Measurements from ENCODE around the gene GRK3. TPM values are rescaled to one million over a fixed set of nuclear protein-coding genes. Genes with fewer than 3 reads are reported as not detected.

The GRK3 gene
- polyA plus RNA-seq, 1 donor = 14.2 TPM

DNA sequence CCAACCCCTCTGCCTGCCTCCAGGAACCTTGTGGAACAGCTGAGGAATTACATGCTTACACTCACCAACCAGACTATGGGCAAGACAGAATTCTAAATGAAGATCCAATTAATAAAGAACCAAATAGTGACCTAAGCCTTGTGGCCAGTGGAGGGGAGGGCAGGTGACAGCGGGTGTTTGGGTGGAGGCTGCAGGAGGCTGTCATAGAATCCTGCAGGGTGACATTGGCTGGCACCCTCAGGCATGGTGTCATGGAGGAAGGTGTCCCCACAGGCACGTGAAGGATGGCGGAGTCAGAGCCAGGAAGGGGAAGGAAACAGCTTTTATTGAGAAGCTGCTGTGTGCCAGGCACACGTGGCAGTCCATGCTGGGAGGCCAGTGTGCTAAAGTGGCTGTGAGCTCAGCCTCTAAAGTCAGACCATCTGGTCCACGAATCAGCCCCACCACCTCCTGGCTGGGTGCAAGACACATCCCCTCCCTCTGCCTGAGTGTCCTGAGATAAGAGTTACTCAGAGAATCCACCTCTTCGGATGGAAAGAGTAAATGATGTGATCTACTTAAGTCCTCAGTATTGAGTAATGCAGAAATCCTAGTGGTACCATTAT, 186.2 kb downstream of the GRK3 start:
- DNase-seq = no peak
- Histone ChIP-seq H3K27ac (ENCODE audit: low read length) (no peak overlapping the region), H3K36me3 (ENCODE audit: control insufficient read depth, insufficient read depth, low read length) (no peaks in the 10 kb centered on the region), H3K4me1 (ENCODE audit: control insufficient read depth, insufficient read depth, low read length) (peaks cover 21% of the 10 kb centered on the region), H3K9me3 (ENCODE audit: control insufficient read depth, low read depth, low read length) (no peaks in the 10 kb centered on the region), H3K27me3 (ENCODE audit: control insufficient read depth, insufficient read depth, low read length) (no peaks in the 10 kb centered on the region), H3K4me3 (ENCODE audit: low read length) (no peak overlapping the region)
- WGBS (ENCODE audit: insufficient coverage, low lambda C conversion rate) = no CpG with 5 or more reads among the region's 6 CpGs

GRCh38 chr22:25751174-25751581, 186.7 kb downstream of the GRK3 start:
- H3K27ac ChIP-seq (ENCODE audit: low read length) = no peak overlapping the region
- DNase-seq = no peak

DNA sequence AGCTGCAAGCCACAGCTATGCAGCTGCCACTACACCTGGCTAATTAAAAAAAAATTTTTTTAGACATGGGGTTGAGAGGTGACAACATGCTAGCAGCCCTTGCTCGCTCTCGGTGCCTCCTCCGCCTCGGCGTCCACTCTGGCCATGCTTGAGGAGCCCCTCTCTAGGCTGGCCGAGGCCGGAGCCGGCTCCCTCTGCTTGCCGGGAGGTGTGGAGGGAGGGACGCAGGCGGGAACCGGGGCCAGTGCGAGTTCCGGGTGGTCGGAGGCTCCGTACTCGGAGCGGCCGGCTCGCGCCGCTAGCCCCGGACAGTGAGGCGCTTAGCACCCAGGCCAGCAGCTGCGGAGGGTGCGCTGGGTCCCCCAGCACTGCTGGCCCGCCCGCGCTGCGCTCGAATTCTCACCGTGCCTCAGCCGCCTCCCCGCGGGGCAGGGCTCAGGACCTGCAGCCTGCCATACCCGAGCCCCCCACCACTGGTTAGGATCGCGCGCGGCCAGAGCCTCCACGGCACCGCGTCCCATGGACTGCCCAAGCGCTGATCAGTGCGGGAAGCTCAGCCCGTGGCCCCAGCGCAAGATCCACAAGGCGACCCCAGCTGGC, 188.2 kb downstream of the GRK3 start:
- Histone ChIP-seq H3K36me3 (ENCODE audit: control insufficient read depth, insufficient read depth, low read length) (no peaks in the 10 kb centered on the region), H3K4me1 (ENCODE audit: control insufficient read depth, insufficient read depth, low read length) (peaks cover 17% of the 10 kb centered on the region), H3K27me3 (ENCODE audit: control insufficient read depth, insufficient read depth, low read length) (no peaks in the 10 kb centered on the region), H3K9me3 (ENCODE audit: control insufficient read depth, low read depth, low read length) (no peaks in the 10 kb centered on the region), H3K27ac (ENCODE audit: low read length) (no peak overlapping the region), H3K4me3 (ENCODE audit: low read length) (no peak overlapping the region)
- no CpG with 5 or more reads among the region's 48 CpGs for WGBS (ENCODE audit: insufficient coverage, low lambda C conversion rate)
- DNase-seq = no peak

More at GRCh38 chr22:25751174-25751581, 186.7 kb downstream of the GRK3 start:
- Histone ChIP-seq H3K4me1 (ENCODE audit: control insufficient read depth, insufficient read depth, low read length) (peaks cover 21% of the 10 kb centered on the region), H3K36me3 (ENCODE audit: control insufficient read depth, insufficient read depth, low read length) (no peaks in the 10 kb centered on the region), H3K27me3 (ENCODE audit: control insufficient read depth, insufficient read depth, low read length) (no peaks in the 10 kb centered on the region), H3K9me3 (ENCODE audit: control insufficient read depth, low read depth, low read length) (no peaks in the 10 kb centered on the region), H3K4me3 (ENCODE audit: low read length) (no peak overlapping the region)
- no CpG with 5 or more reads among the region's 4 CpGs for WGBS (ENCODE audit: insufficient coverage, low lambda C conversion rate)

GRCh38 chr22:25753252-25753651, 188.8 kb downstream of the GRK3 start:
- H3K4me1 ChIP-seq (ENCODE audit: control insufficient read depth, insufficient read depth, low read length) = peaks cover 12% of the 10 kb centered on the region
- H3K27ac ChIP-seq (ENCODE audit: low read length) = no peak overlapping the region
- no peak overlapping the region for H3K4me3 ChIP-seq (ENCODE audit: low read length)
- H3K36me3 ChIP-seq (ENCODE audit: control insufficient read depth, insufficient read depth, low read length) = no peaks in the 10 kb centered on the region
- WGBS (ENCODE audit: insufficient coverage, low lambda C conversion rate) = 100% methylated on average over 1 of the region's 14 CpGs
- no peak for DNase-seq
- H3K9me3 ChIP-seq (ENCODE audit: control insufficient read depth, low read depth, low read length) = no peaks in the 10 kb centered on the region
- H3K27me3 ChIP-seq (ENCODE audit: control insufficient read depth, insufficient read depth, low read length) = no peaks in the 10 kb centered on the region

DNA sequence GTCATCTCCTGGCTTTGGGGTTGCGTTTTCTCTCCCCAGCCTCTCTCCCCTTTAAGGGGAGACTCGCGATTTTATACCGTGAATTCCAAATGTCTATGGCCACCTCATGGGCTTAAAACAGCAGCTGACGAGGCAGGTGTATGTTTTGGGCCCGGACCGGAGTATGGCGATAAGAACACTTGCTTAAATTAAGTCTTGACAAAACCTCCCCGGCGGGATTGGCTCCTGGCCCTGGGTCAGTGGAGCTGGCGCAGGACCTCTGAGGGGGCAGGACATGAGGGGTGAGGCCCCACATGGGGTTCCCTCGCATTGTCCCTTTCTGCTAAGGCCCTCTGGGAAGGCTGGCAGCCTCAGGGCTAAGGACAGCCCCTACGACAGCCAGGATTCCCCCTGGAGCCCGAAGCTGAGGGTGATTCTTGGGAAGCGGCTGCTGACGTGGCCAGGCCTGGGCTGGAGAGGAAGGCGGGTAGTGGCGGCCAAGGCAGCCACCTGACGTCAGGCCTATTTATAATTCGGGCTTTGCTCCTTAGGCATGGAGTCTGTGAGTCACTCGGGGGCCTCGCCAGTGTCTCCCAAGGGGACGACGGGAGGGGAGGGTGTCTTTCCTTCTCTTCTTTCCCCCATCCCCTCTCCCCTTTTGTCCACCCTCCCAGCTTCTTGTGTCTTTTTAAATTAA, 190.2 kb downstream of the GRK3 start:
- 88% methylated on average over 4 of the region's 24 CpGs for WGBS (ENCODE audit: insufficient coverage, low lambda C conversion rate)
- H3K36me3 ChIP-seq (ENCODE audit: control insufficient read depth, insufficient read depth, low read length) = no peaks in the 10 kb centered on the region
- no peaks in the 10 kb centered on the region for H3K9me3 ChIP-seq (ENCODE audit: control insufficient read depth, low read depth, low read length)
- no peak overlapping the region for H3K4me3 ChIP-seq (ENCODE audit: low read length)
- H3K27me3 ChIP-seq (ENCODE audit: control insufficient read depth, insufficient read depth, low read length) = no peaks in the 10 kb centered on the region
- H3K4me1 ChIP-seq (ENCODE audit: control insufficient read depth, insufficient read depth, low read length) = no peaks in the 10 kb centered on the region
- no peak overlapping the region for H3K27ac ChIP-seq (ENCODE audit: low read length)
- DNase-seq = no peak

- no CpG with 5 or more reads among the region's 3 CpGs for WGBS (ENCODE audit: insufficient coverage, low lambda C conversion rate)
- H3K27ac ChIP-seq (ENCODE audit: low read length) = no peak overlapping the region
- no peak for DNase-seq
- no peaks in the 10 kb centered on the region for H3K36me3 ChIP-seq (ENCODE audit: control insufficient read depth, insufficient read depth, low read length)
- no peaks in the 10 kb centered on the region for H3K4me1 ChIP-seq (ENCODE audit: control insufficient read depth, insufficient read depth, low read length)
- no peaks in the 10 kb centered on the region for H3K27me3 ChIP-seq (ENCODE audit: control insufficient read depth, insufficient read depth, low read length)
- H3K9me3 ChIP-seq (ENCODE audit: control insufficient read depth, low read depth, low read length) = no peaks in the 10 kb centered on the region
- no peak overlapping the region for H3K4me3 ChIP-seq (ENCODE audit: low read length)
Observed at GRCh38 chr22:25757686-25758085, 193.2 kb downstream of the GRK3 start.

- WGBS (ENCODE audit: insufficient coverage, low lambda C conversion rate) = 81% methylated on average over 7 of the region's 8 CpGs
- H3K27ac ChIP-seq (ENCODE audit: low read length) = no peak overlapping the region
Observed at GRCh38 chr22:25758316-25758715, 193.8 kb downstream of the GRK3 start.

DNA sequence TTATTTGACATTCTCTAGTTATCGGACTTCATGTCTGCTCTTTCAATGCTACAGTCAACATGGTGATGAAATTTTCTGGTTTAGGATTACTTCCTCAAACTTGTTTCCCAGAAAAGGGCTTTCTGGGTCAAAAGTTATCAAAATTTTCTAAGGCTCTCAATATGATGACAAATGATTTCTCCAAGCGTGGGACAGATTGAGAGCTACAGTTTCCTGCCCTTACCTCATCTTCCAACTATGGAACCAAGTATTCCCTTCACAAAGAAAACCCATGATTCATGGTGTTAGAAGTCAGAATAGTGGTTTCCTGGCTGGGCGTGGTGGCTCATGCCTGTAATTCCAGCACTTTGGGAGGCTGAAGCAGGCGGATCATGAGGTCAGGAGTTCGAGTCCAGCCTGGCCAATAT, 195.4 kb downstream of the GRK3 start:
- 80% methylated on average over 1 of the region's 5 CpGs for WGBS (ENCODE audit: insufficient coverage, low lambda C conversion rate)
- H3K4me1 ChIP-seq (ENCODE audit: control insufficient read depth, insufficient read depth, low read length) = no peaks in the 10 kb centered on the region
- no peak overlapping the region for H3K27ac ChIP-seq (ENCODE audit: low read length)
- no peaks in the 10 kb centered on the region for H3K36me3 ChIP-seq (ENCODE audit: control insufficient read depth, insufficient read depth, low read length)
- no peak for DNase-seq
- H3K27me3 ChIP-seq (ENCODE audit: control insufficient read depth, insufficient read depth, low read length) = no peaks in the 10 kb centered on the region
- no peaks in the 10 kb centered on the region for H3K9me3 ChIP-seq (ENCODE audit: control insufficient read depth, low read depth, low read length)
- no peak overlapping the region for H3K4me3 ChIP-seq (ENCODE audit: low read length)

More at GRCh38 chr22:25758316-25758715, 193.8 kb downstream of the GRK3 start:
- no peak for DNase-seq
- no peaks in the 10 kb centered on the region for H3K27me3 ChIP-seq (ENCODE audit: control insufficient read depth, insufficient read depth, low read length)
- H3K36me3 ChIP-seq (ENCODE audit: control insufficient read depth, insufficient read depth, low read length) = no peaks in the 10 kb centered on the region
- H3K9me3 ChIP-seq (ENCODE audit: control insufficient read depth, low read depth, low read length) = no peaks in the 10 kb centered on the region
- no peak overlapping the region for H3K4me3 ChIP-seq (ENCODE audit: low read length)
- H3K4me1 ChIP-seq (ENCODE audit: control insufficient read depth, insufficient read depth, low read length) = no peaks in the 10 kb centered on the region

DNA sequence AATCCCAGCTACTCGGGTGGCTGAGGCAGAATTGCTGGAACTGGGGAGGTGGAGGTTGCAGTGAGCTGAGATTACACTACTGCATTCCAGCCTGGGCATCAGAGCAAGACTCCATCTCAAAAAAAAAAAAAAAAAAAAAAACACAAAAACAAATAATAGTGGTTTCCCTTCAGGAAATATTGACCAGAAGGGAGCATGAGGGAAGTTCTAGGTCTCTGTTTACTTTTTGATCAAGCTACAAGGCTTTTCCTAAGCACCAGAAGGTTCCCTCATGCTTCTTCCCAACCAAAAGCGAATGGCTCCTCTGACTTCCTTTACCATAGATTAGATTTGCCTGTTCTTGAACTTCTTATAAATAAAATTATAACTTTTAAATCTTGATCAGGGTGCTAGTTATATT, 195.8 kb downstream of the GRK3 start:
- H3K27me3 ChIP-seq (ENCODE audit: control insufficient read depth, insufficient read depth, low read length) = no peaks in the 10 kb centered on the region
- H3K36me3 ChIP-seq (ENCODE audit: control insufficient read depth, insufficient read depth, low read length) = no peaks in the 10 kb centered on the region
- no peaks in the 10 kb centered on the region for H3K9me3 ChIP-seq (ENCODE audit: control insufficient read depth, low read depth, low read length)
- WGBS (ENCODE audit: insufficient coverage, low lambda C conversion rate) = 44% methylated on average over 1 of the region's 2 CpGs
- H3K27ac ChIP-seq (ENCODE audit: low read length) = no peak overlapping the region
- no peak for DNase-seq
- H3K4me1 ChIP-seq (ENCODE audit: control insufficient read depth, insufficient read depth, low read length) = no peaks in the 10 kb centered on the region
- H3K4me3 ChIP-seq (ENCODE audit: low read length) = no peak overlapping the region

GRCh38 chr22:25760848-25761595, 196.5 kb downstream of the GRK3 start:
- no peak overlapping the region for H3K4me3 ChIP-seq (ENCODE audit: low read length)
- WGBS (ENCODE audit: insufficient coverage, low lambda C conversion rate) = no CpG with 5 or more reads among the region's 15 CpGs

More at GRCh38 chr22:25760848-25761595, 196.5 kb downstream of the GRK3 start:
- no peaks in the 10 kb centered on the region for H3K36me3 ChIP-seq (ENCODE audit: control insufficient read depth, insufficient read depth, low read length)
- H3K27me3 ChIP-seq (ENCODE audit: control insufficient read depth, insufficient read depth, low read length) = no peaks in the 10 kb centered on the region
- H3K27ac ChIP-seq (ENCODE audit: low read length) = no peak overlapping the region
- no peaks in the 10 kb centered on the region for H3K9me3 ChIP-seq (ENCODE audit: control insufficient read depth, low read depth, low read length)
- H3K4me1 ChIP-seq (ENCODE audit: control insufficient read depth, insufficient read depth, low read length) = no peaks in the 10 kb centered on the region
- no peak for DNase-seq

Data from large intestine (tissue), 3 donors.